Measurements from ENCODE around the gene CMTM3. TPM values are rescaled to one million over a fixed set of nuclear protein-coding genes. Genes with fewer than 3 reads are reported as not detected.
"Not testable (repeated sequence)": the region's sequence is repeated elsewhere in the genome, so short reads cannot be mapped to it uniquely, and the experiment has no call there.

The CMTM3 gene
- total RNA-seq, 1 donor from 2014 or later: 115 TPM

DNA sequence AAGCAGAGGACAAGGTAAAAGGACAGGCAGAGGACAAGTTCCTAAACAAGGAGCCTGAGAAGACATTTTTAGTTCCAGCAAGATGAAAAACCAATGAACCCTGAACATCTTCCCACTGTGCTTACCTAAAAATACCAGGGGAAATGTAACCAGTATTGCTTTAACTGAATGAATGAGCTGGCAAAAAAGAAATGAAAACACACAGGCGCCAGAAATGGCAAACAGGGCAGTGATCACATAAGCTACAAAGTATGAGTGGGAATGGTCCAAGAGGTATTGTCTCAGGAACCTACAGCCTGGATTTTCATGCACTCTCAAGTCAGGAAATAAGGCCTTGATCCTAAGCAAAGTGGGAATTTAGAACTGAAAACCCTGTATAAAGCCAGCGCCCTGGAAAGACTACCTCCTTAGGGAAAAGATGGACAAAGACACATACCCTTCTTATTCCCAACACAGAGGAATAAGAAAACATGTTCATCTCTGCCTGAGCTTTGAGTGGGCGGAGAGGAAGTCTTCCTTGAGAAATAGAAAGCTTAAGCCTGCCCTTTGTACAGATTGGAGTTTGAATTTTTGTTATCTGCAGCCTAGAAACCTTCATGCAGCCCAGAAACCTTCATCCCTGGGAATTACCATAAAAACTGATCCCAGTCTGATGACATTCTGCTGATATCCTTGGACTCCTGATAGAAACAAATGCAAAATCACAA lies 23.1 kb upstream of the CMTM3 start:
- intact Hi-C loops (cut with micrococcal nuclease): no loop called here

DNA sequence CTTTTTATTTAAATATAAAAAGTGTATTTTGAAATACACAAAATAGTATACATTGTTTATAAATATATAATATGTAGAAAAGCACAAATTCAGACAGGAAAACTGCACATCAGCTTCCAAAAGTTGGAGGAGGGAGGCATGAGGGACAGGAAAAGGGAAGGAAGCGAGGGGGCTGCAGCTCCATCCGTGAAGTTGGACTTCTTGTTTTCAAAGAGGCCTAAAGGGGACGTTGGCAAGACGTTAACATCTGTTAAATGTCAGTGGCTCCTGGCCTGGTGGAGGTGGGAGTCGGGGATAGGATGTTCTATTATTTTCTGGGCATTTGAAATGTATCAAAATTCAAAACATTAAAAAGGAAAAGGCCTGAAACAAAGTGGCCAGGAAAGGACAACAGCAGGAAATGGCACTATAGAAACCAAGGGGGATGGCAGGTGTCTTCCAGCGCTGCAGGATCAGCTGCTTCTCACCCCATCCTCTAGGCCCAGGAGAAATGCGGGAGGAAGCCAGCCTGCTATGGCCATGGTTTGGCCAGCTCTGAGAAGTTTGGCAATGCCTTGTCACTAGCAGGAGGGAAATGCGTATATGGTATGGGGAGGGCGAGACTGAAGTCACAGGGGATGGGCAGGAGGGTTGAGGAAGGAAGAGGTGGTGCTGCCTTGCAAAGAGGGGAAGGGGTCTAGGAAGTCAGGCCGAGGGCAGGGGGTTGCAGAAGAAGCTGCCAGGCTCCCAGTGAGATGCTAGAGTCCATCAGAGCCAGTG lies 18.8 kb upstream of the CMTM3 start:
- intact Hi-C loops (cut with micrococcal nuclease): no loop called here

DNA sequence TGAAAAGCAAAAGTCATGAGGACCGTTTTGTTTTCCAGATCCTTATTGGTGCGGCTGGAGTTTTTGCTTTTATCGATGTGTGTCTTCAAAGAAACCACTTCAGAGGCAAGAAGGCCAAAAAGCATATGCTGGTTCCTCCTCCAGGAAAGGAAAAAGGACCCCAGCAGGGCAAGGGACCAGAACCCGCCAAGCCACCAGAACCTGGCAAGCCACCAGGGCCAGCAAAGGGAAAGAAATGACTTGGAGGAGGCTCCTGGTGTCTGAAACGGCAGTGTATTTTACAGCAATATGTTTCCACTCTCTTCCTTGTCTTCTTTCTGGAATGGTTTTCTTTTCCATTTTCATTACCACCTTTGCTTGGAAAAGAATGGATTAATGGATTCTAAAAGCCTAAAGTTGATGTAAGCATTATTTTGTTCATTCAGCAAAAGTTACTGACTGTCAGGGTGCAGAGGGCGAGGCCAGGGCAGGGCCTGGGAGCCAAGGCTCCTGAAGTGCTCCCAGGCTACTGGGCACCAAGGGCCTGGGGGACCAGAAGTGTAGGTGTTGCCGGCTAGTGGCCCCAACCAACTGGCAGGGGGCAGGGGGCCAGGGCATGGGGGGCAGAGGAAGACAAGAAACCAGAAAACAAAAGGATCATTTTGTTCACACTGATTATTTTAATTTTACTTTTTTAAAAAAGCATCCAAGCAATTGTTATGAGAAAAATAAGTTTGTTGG lies 16.5 kb upstream of the CMTM3 start:
- intact Hi-C loops (cut with micrococcal nuclease): no loop called here

DNA sequence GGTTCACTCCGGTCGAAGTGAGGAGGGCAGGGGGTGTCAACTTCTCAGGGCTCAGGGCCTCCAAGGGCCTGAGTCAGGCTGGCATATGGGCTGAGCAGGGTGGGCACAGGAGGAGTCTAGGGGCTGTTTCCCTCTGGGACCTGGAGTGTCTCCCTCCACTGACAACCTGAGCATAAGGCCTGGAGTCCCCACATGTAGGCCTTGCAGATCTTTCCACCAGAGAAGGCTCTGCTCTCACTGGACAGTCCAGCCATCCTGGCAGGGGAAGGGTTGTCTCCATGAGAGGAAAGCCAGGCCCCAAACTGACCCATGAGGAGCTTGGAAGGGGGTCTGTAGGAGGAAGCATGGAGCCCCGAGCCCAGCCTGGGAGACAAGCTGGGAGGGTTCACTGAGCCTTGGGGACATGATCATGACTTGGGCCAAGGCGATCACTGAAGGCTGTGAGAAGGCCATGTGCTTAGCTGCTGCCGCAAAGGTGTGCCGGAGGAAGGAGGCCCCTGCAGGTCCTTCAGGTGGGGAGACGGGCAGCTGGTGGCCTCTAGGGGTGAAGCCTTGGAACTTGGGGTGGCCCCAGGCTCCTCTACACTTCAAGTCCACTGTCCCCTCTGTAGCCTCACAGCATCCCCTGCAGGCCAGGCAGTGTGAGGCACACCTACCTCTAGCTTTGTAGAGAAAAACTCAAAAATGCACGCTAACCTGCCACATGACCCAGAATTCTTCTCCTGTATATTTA lies 15.4 kb upstream of the CMTM3 start:
- intact Hi-C loops (cut with micrococcal nuclease): loop anchor here (1.0 kb wide), 3 partner anchors 65 to 183 kb away; no protein-coding TSS in a partner anchor

DNA sequence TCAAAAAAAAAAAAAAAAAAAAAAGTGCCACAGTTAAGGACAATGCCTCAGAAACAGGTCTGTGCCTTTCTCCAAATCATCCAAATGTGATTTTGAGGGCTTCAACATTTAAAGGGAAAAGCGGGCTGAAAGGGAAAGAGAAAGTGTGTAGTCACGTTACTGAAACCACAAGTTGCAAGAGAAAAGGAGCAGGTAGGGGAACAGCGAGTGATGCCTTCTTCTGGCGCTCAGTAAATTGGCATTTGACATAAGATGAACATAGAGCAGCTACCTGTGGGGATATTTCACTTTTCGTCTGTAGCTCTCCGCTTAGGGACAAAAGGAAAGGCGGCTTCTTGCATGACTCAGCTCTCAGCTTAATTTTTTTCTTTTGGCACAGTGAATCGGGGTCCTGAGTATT lies 14.2 kb upstream of the CMTM3 start:
- intact Hi-C loops (cut with micrococcal nuclease): loop anchor here (1.0 kb wide), 1 partner anchor 14 kb away; the partner anchor contains the start of gene CMTM3

DNA sequence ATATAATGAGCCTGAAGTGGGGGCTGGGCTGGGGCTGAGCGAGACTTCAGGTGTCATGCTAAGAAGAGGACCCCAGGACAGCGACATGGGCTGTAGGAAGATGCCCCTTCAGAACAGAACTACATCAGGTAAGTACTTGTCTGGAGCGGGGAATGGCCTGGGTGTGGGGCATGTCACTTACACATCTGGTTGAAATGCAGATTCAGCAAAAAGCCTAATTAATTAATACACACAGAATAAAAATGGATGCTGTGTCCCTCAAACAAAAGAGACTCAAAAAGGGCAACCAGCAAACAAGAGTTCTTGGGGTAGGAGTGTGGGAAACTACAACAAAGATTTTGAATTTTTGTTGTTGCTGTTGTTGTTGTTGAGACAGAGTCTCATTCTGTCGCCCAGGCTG lies 13.5 kb upstream of the CMTM3 start:
- intact Hi-C loops (cut with micrococcal nuclease): no loop called here

DNA sequence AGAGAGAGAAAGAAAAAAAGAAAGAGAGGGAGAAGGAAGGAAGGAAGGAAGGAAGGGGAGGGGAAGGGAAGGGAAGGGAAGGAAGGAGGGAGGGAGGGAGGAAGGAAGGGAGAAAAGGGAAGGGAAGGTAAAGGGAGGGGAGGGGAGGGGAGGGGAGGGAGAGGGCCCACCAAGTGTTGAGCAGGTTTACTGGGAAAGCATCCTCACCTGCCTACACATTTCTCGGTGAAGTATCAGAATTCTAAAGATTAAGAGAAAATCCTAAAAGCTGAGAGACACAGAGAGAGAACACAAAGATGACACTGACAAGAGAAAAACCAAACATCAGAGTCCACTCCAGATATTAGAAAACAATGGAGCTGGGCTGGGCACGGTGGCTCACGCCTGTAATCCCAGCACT lies 12.3 kb upstream of the CMTM3 start:
- intact Hi-C loops (cut with micrococcal nuclease): no loop called here

DNA sequence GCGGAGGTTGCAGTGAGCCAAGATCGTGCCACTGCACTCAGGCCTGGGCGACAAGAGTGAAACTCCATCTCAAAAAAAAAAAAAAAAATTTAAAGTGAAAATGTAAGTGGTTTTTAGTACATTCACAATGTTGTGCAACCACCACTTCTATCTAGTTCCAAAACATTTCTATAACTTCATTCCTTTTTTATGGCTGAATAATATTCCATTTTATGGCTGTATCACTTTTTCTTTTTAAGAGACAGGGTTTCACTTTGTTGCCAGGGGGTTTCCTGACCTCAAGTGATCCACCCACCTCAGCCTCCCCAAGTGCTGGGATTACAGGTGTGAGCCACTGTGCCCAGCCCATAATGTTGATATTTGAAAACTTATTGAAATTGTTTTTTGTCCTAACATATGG lies 11.7 kb upstream of the CMTM3 start:
- intact Hi-C loops (cut with micrococcal nuclease): no loop called here

DNA sequence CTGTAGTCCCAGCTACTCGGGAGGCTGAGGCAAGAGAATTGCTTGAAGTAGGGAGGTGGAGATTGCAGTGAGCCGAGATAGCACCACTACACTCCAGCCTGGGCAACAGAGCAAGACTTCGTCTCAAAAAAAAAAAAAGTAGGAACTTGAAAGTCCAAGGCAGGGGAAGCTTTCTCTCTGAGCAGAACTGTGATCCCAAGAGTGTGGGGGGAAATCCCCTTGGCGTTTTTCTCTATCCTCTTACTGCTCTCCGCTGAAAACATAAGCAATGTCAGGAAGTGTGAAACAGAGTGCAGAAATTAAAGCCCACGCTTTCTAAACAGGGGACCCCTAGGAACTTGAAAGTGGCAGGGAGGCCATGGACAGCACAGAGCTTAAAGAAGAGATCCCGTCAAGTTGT lies 9.8 kb upstream of the CMTM3 start:
- intact Hi-C loops (cut with micrococcal nuclease): no loop called here

DNA sequence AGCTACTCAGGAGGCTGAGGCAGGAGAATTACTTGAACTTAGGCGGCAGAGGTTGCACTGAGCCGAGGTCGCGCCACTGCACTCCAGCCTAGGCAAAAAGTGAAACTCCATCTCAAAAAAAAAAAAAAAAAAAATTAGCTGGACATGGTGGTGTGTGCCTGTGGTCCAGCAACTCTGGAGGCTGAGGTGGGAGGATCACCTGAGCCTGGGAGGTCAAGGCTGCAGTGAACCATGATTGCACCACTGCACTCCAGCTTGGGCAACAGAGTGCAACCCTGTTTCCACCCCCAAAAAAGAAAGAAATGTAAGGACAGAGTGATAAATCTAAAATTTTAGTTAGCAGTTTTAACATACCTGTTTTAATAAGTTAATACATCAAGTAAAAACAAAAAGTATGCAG lies 7.9 kb upstream of the CMTM3 start:
- intact Hi-C loops (cut with micrococcal nuclease): not testable (repeated sequence)

DNA sequence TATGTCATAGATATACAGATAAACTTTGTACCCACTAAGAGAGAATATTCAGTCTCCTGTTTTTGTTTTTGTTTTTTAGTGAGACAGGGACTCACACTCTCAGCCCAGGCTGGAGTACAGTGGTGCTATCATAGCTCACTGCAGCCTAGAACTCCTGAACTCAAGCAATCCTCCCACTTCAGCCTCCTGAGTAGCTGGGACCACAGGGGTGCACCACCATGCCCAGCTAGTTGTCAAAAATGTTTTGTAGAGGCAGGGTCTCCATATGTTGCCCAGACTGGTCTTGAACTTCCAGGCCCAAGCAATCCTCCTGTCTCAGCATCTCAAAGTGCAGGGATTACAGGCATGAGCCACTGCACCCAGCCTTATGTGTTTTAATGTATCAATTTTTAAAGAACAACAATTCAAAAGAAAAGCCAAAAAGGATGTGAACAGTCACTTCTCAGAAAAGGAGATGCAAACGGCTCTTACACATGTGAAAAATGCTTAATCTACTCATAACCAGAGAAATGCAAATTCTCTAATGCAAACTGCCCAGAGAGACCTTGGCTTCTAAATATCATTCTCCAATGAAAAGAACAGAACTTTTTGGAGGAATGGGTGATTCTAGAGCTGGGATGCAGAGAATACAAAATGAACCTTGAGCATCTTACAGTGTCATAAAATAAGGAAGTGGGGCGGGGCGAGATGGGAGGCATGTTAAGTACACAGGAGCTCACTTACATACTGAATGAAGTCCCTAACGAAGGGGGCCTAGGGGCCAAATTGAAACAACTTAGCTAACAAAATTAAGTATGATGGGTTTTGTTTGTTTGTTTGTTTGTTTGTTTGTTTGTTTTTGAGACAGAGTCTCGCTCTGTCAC lies 7.3 kb upstream of the CMTM3 start:
- intact Hi-C loops (cut with micrococcal nuclease): no loop called here

DNA sequence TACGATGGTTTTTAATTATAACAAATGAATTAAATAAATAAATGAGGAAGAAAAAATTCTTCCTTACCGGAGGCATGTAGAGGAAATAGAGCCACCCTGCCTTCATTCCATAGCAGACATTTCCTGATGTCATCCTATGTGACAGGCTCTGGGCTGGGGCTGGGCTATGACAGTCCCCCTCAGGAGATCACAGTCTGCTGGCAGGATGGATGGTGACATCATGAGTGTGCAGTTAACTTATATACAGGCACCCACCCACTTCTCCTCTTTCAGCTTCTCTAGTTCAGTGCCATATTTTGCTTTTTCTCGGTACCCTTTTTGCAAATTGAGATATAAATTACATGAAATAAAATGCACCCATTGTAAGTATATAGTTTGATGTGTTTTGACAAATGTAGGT lies 6.4 kb upstream of the CMTM3 start:
- intact Hi-C loops (cut with micrococcal nuclease): no loop called here

DNA sequence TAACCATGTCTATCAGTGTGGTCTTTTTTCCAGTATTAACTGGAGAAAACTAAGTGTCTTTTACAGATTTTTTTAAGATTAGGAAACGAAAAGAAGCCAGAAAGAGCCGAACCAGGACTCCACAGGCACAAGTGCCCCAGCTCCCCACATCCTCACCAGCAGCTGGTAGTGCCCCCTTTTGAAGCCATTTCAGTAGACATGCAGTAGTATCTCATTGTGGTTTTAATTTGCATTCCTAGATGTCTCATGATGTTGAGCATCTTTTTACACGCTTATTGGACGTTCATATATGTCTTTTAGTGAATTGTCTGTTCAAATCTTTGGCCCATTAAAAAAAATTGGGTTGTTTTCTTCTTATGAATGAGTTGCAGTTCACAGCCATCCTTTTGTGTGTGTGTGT lies 4.8 kb upstream of the CMTM3 start:
- intact Hi-C loops (cut with micrococcal nuclease): no loop called here

DNA sequence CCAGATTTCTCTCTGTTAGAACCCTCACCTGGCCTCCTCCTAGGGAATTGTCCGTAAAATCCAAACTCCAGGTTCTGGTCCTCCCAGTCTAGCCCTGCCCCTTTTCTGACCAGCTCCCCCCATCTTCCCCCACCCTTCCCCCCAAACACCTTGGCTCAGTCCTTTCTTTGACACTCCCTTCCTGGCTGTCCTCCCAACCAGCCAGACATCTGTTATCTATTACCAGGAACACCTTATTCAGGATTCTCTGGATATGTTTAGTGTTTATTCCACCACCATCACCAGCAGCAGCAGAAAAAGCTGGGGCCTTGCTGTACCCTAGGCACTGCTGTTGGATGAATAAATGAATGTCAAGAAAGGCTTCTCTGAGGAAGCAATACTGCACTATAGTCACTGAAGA lies 4.0 kb upstream of the CMTM3 start:
- intact Hi-C loops (cut with micrococcal nuclease): no loop called here

DNA sequence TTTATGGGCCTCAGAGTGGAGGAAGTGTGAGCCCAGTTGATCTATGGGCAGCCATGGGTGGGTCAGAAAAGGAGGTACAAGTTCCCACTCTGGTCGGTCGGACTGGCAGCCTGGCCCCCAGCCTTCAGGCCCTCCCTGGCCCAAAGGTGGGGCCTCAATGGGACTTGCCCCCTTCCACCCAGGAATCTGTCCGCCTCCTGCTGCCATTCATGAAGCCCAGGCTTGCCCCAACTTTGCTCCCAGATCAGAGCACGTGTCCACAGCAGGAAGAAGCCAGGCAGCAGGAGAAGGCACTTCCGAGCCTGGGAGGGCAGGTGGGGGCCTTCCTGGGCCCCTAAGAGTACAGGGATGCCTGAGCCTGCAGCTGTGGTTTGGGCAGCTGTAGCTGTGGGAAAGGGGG lies 3.0 kb upstream of the CMTM3 start:
- intact Hi-C loops (cut with micrococcal nuclease): no loop called here

DNA sequence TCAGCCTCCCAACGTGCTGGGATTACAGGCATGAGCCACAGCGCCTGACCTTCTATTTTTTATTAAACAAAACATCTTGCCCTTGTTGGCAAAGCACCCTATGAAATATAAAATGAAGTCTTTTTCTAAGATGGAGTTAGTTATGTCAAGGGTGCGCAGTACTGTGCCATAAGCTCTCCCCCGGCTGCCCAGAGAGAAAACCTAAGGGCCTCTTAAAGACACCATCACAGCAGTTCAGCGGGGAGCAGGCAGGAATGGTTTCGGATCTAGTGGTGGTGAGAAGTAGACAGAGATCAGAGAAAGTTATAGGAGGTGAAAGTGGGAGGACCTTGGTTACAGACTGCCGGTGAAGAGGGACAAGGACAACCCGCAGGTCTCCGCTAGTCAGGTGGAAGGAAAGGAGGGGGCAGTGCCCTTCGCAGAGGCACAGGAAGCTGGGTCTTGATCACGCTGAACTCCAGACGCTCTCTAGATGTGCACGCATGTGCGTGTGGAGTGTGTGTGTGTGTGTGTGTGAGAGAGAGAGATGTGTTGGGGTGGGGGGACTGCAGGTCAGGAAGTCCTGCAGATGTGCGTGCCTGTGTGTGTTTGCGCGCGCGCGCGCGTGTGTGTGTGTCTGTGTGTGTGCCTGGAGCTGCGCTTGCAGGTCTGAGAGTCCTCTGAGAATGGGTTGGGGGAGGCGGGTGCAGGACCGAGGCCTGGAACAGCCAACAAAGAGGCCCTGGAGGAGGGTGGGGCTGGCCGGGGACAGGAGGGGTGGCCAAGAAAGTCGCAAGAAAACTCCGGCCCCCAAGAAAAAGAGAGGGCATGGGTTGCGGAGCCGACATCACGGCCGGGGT lies 748 bp upstream of the CMTM3 start:
- intact Hi-C loops (cut with micrococcal nuclease): loop anchor here (1.0 to 2.0 kb wide), 7 partner anchors 13 to 269 kb away; partner anchors contain the start of gene CKLF

DNA sequence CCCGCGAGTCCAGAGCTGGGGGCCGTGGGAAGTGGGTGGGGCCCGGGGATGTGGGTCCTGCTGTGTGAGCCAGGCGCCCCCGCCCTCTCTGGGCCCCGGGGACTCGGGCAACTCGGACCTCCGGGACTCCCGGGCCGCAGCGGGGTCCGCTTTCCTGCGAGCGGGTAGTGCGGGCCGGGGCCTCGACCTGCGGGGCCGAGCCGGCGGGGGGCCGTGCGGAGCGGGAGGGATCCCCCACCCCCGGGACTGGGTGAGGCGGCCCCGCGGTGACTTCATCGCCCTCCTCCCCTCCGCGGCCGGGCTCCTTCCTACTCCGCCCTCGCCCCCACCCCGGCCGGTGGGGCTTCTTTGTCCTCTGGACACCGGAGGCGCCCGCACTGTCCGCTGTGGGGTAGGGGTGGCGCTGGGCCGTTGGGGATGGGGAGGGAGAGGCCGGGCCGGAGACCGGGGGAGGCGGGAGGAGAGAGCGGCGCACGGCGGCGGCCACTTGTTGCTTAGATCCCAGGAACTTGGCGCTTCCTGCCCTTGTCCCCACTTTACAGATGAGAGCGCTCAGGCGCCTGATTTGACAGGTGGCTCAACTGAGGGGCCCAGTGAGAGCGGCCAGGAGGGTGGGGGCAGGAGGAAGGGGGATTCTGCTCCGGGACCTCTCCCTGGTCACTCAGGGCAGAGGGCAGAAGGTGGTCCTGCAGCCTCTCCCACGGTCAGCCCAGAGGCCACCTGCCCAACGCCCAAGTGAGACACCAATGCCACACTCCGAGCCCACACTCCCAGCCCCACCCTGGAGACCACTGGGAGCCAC lies 874 bp downstream of the CMTM3 start:
- intact Hi-C loops (cut with micrococcal nuclease): loop anchor here (2.0 to 5.0 kb wide), 5 partner anchors 43 to 267 kb away; partner anchors contain the start of gene CMTM4

DNA sequence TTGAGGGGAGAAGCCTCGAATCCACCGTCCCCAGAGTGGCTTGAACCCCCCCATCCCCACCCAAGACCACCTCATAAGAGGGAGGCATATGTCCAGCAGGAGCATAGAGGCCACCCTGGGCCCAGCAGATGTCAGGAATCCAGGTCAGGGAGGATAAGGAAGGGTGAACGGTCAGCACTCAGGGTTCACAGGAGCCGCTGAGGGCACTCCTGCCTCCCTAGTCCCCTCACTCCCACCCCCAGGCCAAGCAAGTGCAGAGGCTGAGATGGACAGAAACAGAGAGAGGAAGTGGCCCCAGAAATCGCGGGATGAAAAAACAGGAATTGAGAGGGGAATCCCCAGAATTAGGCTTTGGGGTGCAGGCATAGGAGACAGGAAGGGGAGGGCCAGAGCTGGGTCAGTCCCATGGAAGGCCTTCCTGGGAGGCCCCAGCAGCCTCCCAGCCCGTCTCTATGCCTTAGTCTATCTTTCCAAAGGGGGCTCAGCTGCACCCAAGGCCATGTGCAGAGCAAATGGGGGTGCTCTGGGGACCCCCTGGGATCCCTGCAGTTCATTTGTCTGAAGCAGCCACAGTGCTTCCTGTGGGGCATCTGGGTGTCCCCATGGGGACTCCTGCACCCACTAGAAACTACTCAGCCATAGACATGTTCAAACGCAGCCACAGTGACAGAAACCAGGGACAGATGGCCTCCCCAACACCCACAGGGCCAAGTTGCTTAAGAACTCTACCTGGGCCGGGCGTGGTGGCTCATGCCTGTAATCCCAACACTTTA lies 1.7 kb downstream of the CMTM3 start:
- intact Hi-C loops (cut with micrococcal nuclease): loop anchor here (2.0 to 5.0 kb wide), 5 partner anchors 43 to 267 kb away; partner anchors contain the start of gene CMTM4
